Thoracic aorta (tissue), 2 donors: ENCODE data around the gene HOXD13. TPM values are rescaled to one million over a fixed set of nuclear protein-coding genes. Genes with fewer than 3 reads are reported as not detected.

Source experiments
- ATAC-seq: fragments of 150-250 bp; one replicate; pipeline ENCODE4 v1.8.0; 2017; ENCODE audit warnings: low read depth; ENCODE audit not compliant: insufficient number of reproducible peaks, low FRiP score
- DNase-seq: peaks from one replicate; pipeline ENCODE4 v3.0.0-alpha.2; 2020; ENCODE audit warnings: low spot score
- H3K27ac ChIP-seq, 2 donors: fragments of 200-600 bp; sonication (generic); 1 replicate in 1 of 2; 2 replicates in 1 of 2; pipeline ENCODE4 v1.5.1; 2016; ENCODE audit warnings: mild to moderate bottlenecking in 2 of 2, moderate library complexity in 2 of 2
- H3K27me3 ChIP-seq: fragments of 200-600 bp; sonication (generic); replicated peaks from 2 replicates; pipeline ENCODE4 v1.6.0; 2016; ENCODE audit warnings: mild to moderate bottlenecking; ENCODE audit not compliant: insufficient read depth
- H3K36me3 ChIP-seq: fragments of 200-600 bp; sonication (generic); one replicate; pipeline ENCODE4 v1.5.1; 2016
- H3K4me1 ChIP-seq, 2 donors: fragments of 200-600 bp; sonication (generic); 1 replicate in 1 of 2; 2 replicates in 1 of 2; pipeline versions ENCODE4 v1.5.1 to v1.6.0; 2016; ENCODE audit warnings: low read depth in 2 of 2, mild to moderate bottlenecking in 1 of 2; ENCODE audit not compliant: control insufficient read depth in 1 of 2
- H3K4me3 ChIP-seq: fragments of 200-600 bp; sonication (generic); 2 replicates; pipeline ENCODE4 v1.5.1; 2016; ENCODE audit warnings: mild to moderate bottlenecking
- H3K9me3 ChIP-seq: fragments of 200-600 bp; sonication (generic); 2 replicates; pipeline ENCODE4 v1.5.1; 2016
- total RNA-seq, 2 donors: library from RNA; depleted of rRNA; stranded (reverse); fragments of >200 nt; gene quantifications; one replicate each; pipeline versions ENCODE4 v1.1.0 to v1.2.3, GENCODE V29; 2016
- TF ChIP-seq, protein P1 (sequence below): fragments of 200-600 bp; sonication (generic); IDR thresholded peaks from one replicate; pipeline ENCODE4 v1.5.1; 2019; ENCODE audit warnings: antibody characterized with exemption

Gene HOXD13
- total RNA-seq, 2 donors from 2014 or later, result not detected

DNA sequence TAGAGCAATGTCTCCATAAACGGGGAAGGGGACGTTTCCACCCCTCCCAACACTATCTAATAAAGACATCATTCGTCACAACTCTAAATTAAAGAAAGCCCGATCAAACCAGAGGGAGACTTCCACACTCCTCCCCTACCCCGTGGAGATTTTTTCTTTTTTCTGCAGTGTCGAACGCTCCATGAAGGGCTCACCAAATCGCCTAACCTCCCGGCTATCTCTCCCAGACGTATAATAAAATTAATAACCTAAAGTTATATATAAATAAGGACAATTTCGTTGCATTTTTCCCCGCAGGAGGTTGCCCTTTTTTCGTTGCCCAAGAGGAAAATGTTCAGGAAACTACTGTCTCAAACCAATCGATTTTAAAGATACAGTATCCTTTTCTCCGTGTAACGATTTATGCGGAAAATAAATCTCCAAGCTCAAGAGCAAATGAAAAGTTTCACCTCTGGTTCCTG is 11.1 kb upstream of the HOXD13 start:
- ATAC-seq, result no peak
- Histone ChIP-seq H3K27me3 (peaks cover 75% of the 10 kb centered on the region), H3K4me3 (no peak overlapping the region), H3K27ac (peak overlapping the region in 1 of 2 donors; percentile 27), H3K4me1 (peaks cover 4 to 19% of the 10 kb centered on the region in 2 donors), H3K9me3 (no peaks in the 10 kb centered on the region), H3K36me3 (no peaks in the 10 kb centered on the region)
- no peak for DNase-seq
- TF ChIP-seq, protein P1, sequence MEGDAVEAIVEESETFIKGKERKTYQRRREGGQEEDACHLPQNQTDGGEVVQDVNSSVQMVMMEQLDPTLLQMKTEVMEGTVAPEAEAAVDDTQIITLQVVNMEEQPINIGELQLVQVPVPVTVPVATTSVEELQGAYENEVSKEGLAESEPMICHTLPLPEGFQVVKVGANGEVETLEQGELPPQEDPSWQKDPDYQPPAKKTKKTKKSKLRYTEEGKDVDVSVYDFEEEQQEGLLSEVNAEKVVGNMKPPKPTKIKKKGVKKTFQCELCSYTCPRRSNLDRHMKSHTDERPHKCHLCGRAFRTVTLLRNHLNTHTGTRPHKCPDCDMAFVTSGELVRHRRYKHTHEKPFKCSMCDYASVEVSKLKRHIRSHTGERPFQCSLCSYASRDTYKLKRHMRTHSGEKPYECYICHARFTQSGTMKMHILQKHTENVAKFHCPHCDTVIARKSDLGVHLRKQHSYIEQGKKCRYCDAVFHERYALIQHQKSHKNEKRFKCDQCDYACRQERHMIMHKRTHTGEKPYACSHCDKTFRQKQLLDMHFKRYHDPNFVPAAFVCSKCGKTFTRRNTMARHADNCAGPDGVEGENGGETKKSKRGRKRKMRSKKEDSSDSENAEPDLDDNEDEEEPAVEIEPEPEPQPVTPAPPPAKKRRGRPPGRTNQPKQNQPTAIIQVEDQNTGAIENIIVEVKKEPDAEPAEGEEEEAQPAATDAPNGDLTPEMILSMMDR, result no peak

DNA sequence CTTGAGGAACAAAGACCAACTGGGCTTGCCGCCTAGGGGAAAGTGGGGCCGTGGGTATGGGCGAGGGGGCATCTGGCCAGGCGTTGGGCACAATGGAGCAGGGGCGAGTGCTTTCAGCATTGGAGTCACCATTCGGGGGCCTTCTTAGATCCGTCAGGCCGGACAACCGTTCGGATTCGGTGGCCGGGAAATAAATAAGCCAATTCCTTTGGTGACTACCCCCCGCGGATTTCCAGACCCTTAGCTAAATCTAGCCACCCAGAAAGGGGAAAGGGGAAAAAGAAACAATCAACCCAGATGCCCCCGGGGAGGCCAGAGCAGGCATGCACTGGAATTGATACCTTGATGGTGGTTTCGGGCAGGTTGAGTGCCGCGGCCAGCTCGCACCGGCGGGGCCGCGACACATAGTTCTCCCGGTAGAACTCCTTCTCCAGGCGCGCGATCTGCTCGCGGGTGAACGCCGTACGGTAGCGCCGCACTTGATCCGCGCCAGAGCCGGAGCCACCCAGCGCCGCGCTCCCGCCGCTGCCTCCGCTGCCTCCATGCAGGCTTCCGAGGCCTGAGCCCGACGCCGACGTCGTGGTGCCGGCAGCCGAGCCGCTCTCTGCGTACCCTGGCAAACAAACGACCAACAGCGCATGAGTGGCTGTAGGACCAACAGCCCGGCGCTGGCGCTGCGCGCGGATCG is 10.5 kb upstream of the HOXD13 start:
- Histone ChIP-seq H3K27ac (peak overlapping the region in 1 of 2 donors; percentile 5), H3K27me3 (peaks cover 75% of the 10 kb centered on the region), H3K9me3 (no peaks in the 10 kb centered on the region), H3K36me3 (no peaks in the 10 kb centered on the region), H3K4me1 (peaks cover 4 to 19% of the 10 kb centered on the region in 2 donors), H3K4me3 (no peak overlapping the region)
- DNase-seq (no peak), ATAC-seq (no peak)
- TF ChIP-seq, protein P1, result no peak

DNA sequence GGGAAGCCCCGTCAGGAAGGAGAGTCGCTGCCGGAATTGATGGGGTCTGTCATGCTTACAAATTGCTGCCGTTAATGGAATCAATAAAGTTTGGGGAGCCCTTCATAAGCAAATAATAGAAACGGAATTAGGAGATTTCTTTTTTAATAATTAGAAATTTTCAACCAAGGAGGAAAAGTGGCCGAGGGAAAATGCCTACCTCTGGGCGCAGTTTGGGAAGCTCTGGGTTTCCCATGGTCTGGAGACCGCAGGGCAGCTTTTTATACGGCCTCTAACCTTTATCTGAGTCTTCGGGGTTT is 10.0 kb upstream of the HOXD13 start:
- Histone ChIP-seq H3K4me3 (no peak overlapping the region), H3K27me3 (peaks cover 75% of the 10 kb centered on the region), H3K4me1 (peaks cover 4 to 19% of the 10 kb centered on the region in 2 donors), H3K27ac (peak overlapping the region in 1 of 2 donors; percentile 5), H3K36me3 (no peaks in the 10 kb centered on the region), H3K9me3 (no peaks in the 10 kb centered on the region)
- ATAC-seq, result no peak
- DNase-seq, result no peak
- TF ChIP-seq, protein P1, result no peak

DNA sequence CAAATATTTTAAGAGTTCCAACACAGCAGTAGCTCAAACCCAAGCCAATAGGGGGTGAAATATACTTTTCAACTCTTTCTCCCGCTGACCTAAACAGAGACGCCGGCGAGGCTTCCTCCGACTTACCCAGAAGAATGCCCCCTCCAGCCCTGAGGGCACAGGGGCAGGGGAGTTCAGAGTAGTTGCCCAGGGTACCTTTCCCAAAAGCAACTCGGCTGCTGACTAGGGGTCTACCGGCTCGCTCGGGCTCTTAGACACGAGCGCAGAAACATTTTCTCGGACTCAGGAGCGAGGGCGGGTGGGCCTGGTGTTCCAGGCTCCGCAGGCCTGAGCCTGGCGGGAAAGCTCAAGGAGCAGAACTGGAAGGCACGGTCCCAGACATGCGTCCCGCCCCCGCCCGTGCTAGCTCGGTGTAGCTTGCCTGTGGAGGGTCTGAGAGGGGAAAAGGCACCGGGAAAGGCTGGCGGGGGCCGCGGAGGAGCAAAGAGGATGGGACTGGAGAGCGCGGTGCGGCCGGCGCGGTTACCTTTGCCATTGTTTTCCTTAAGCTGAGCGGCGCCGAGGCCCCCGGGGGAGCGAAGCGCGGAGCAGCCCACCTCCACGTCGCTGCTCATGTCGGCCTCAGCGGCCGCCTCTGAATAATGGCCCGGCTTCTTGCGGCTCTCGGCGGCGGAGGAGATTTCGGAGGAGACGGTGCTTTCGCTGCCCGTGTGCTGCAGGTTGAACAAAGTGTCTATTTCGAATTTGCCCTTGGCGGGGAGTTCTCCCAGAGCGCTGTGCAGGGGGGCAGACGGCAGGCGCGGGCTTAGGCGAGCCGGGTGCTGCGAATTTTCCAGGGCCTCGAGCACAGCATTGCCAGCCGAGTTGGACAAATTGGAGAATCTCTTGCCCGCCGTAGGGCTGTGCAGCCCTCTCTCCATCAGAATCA is 9.4 kb upstream of the HOXD13 start:
- no peak for ATAC-seq
- H3K9me3 ChIP-seq, result no peaks in the 10 kb centered on the region
- TF ChIP-seq, protein P1, result no peak
- no peak overlapping the region for H3K4me3 ChIP-seq
- peaks cover 4 to 23% of the 10 kb centered on the region in 2 donors for H3K4me1 ChIP-seq
- no peak overlapping the region for H3K27ac ChIP-seq
- peaks cover 74% of the 10 kb centered on the region for H3K27me3 ChIP-seq
- no peaks in the 10 kb centered on the region for H3K36me3 ChIP-seq
- no peak for DNase-seq

DNA sequence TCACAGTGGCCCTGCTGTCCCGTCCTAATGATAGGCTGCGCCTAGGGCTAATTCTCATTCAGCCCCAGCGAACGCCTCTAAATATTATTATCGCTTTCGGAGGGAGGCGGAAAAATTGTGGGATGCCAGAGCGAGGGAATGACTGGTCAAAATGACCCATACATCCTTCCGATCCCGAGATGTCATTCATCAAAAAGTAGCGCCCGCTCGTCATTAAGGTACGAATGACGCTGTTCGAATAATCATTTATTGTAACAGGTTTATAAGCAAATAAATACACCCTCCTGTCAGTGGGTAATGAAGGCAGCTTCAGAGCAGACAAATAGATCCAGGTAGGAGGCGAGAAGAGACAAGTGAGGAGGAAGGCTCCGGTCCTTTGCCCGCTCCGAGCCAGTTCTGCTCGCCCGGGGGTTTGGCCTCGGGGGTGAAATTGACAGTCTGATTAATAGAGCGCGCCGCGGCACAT is 8.7 kb upstream of the HOXD13 start, which contains the start of gene EVX2:
Gene EVX2 (minus strand): TSS at position 167 of the 466 bp plus-strand sequence. CDS start 186 bp downstream, outside the sequence.
- Histone ChIP-seq H3K36me3 (no peaks in the 10 kb centered on the region), H3K27me3 (peaks cover 67% of the 10 kb centered on the region), H3K9me3 (no peaks in the 10 kb centered on the region), H3K27ac (no peak within 1 kb of the TSS), H3K4me3 (no peak within 1 kb of the TSS), H3K4me1 (peaks cover 4 to 26% of the 10 kb centered on the region in 2 donors)
- TF ChIP-seq, protein P1, result no peak
- no peak for DNase-seq
- no peak for ATAC-seq
